HL-60 (cell line): ENCODE results near the gene DTNA.

Experiments
- DNase-seq, 2 experiments: peaks; one replicate each; pipeline ENCODE4 v3.0.0-alpha.2; 2010 to 2020; ENCODE audit warnings: low read depth in 1 of 2, low spot score in 1 of 2
- H3K27ac ChIP-seq: fragments of 250-450 bp; sonication (Bioruptor Pico); replicated peaks from 2 replicates; pipeline ENCODE4 v1.5.1; 2020; ENCODE audit warnings: mild to moderate bottlenecking, moderate library complexity
- H3K27me3 ChIP-seq: fragments of 250-450 bp; sonication (Bioruptor Pico); 2 replicates; pipeline ENCODE4 v1.5.1; 2021; ENCODE audit warnings: mild to moderate bottlenecking, moderate library complexity; ENCODE audit not compliant: insufficient read depth, poor library complexity, severe bottlenecking
- H3K4me3 ChIP-seq: replicated peaks from 2 replicates; pipeline ENCODE4 v1.5.1; 2011; ENCODE audit warnings: mild to moderate bottlenecking, control low read depth, low read length; ENCODE audit not compliant: insufficient read depth
- CTCF ChIP-seq: IDR thresholded peaks from one replicate; pipeline ENCODE4 v1.5.1; 2011; ENCODE audit warnings: low read length, control low read depth, inconsistent platforms; ENCODE audit not compliant: insufficient read depth
- GABPA ChIP-seq: IDR thresholded peaks from 2 replicates; pipeline ENCODE4 v1.6.1; 2012; ENCODE audit warnings: low read depth
- POLR2AphosphoS5 ChIP-seq: IDR thresholded peaks from 2 replicates; pipeline ENCODE4 v1.6.1; 2012; ENCODE audit warnings: low read depth
- REST ChIP-seq: IDR thresholded peaks from 2 replicates; pipeline ENCODE4 v1.6.1; 2012; ENCODE audit warnings: low read depth; ENCODE audit not compliant: insufficient replicate concordance
- SPI1 ChIP-seq: IDR thresholded peaks from 2 replicates; pipeline ENCODE4 v1.6.1; 2012; ENCODE audit warnings: low read depth, mild to moderate bottlenecking, borderline replicate concordance

Gene DTNA

GRCh38 chr18:34928088-34928753, 218.1 kb downstream of the DTNA start:
- DNase-seq: no peak
- H3K27ac ChIP-seq: no peak overlapping the region
- no peak overlapping the region for H3K4me3 ChIP-seq
- TF ChIP-seq REST (no peak), POLR2AphosphoS5 (no peak), GABPA (no peak), SPI1 (no peak), CTCF (no peak)
- no peaks in the 10 kb centered on the region for H3K27me3 ChIP-seq

- H3K27me3 ChIP-seq: no peaks in the 10 kb centered on the region
- no peak overlapping the region for H3K27ac ChIP-seq
- H3K4me3 ChIP-seq: no peak overlapping the region
- TF ChIP-seq CTCF (no peak), SPI1 (no peak), REST (no peak), POLR2AphosphoS5 (no peak), GABPA (no peak)
- no peak for DNase-seq
Measured at GRCh38 chr18:34928754-34929335, 218.7 kb downstream of the DTNA start.

- Histone ChIP-seq H3K27me3 (no peaks in the 10 kb centered on the region), H3K4me3 (no peak overlapping the region), H3K27ac (no peak overlapping the region)
- no peak for DNase-seq
- TF ChIP-seq POLR2AphosphoS5: no peak
- TF ChIP-seq GABPA: no peak
- TF ChIP-seq REST: no peak
- no peak for TF ChIP-seq SPI1
- TF ChIP-seq CTCF: no peak
Measured at GRCh38 chr18:34929336-34929780, 219.3 kb downstream of the DTNA start.
